NCI-H1694 treated with DMSO at 0.1 percent for 48 hours (cell line): ENCODE data around the gene EGR2.

ENCODE experiments used
- DNase-seq: peaks from one replicate; lab custom pipeline; 2025; lab: John Stamatoyannopoulos, UW

The EGR2 gene

DNA sequence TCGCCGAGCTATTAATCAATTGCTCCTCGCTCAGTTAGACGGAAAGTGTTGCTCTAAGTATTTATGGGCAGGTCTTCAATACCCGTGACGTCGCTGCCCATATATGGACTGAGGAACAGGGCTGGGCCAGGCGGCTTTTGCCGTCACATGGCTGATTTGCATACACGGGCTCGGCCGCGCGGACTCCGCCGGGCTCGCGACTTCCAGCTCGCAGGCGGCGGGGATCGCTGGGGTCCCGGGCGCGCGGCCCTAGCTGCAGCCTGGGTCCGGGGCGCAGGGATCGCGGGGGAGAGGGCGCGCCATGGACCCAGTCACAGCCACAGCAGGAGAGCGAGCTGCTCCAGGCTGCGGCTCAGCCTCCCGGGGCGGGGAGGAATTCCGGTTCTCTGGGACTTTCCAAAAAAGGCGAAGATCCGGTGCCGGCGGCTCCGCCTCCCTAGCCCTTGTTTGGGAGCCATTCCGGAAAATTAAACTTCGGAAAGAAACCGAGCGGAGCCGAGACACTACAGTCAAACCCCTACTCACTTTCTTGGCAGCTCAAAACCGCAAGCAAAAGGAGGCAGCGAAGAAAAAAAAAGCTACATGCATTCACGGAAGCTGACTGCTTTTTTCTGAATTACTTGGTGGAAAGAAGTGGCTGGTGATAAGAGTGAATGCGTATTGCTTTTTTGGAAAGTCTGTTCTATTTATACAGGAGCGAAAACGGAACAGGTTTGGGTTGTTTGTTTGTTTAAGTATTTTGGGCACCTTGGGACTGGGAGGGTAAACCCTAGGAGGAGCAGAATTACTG lies at the start of gene EGR2:
Gene EGR2 (minus strand): TSS at position 36 of the 790 bp plus-strand sequence. CDS start 337 bp downstream, outside the sequence.
- DNase-seq = peak; percentile 63

DNA sequence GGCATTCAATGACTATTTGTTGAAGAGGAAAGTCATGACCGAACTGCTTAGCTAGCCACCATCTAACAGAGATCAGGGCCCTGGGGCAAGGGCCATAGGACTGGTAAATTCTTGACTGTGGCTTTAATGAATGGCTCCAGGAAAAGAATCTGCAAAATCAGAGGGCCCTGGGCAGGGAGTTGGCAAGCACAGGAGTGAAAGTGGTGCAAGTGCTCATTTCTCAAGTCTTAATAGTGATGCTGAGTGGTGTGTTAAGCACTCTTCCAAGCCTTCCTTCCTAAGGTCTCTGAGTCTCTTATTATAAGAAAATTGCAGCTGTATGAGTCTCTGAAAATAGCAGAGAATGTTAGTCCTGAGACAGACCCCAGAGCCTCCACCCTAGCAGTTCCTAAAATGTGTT lies 46.3 kb upstream of the EGR2 start:
- no peak for DNase-seq

DNA sequence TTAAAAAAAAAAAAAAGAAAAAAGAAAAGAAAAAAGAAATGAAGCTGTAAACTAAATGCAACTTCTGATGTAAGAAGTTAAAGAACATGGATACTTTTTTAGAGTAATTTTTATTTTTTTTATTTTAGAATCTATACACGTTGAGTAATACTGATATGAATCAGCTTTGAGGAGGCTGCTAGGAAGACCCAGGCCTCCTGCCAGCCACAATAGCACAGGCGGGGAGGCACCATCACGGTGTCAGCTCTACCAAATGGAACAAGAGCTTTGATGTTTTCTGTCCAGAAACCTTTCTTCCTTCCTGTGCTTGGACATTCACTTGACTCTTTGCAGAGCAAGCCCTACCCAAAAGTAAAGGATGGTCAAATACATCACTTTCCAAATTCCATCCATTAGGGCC lies 45.3 kb upstream of the EGR2 start:
- DNase-seq = no peak

DNA sequence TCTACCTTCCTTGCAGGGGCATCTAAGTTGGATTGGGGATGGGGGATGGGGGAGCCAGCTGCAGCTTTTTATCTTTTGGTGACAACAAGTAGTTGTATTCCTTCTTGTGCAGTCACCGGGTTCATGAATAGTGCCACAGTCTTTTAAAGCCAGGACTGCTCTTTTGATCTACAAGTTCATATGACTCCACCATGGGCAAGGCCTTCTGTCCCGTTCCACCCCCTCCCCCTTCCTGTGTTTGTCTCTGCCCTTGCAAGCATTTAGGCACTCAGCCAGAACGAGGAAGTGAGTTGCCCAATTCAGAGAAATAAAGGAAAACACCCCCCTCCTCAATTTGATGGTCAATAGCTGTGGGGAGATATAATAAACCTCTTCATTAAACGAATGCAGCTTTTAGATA lies 44.8 kb upstream of the EGR2 start:
- DNase-seq = no peak

DNA sequence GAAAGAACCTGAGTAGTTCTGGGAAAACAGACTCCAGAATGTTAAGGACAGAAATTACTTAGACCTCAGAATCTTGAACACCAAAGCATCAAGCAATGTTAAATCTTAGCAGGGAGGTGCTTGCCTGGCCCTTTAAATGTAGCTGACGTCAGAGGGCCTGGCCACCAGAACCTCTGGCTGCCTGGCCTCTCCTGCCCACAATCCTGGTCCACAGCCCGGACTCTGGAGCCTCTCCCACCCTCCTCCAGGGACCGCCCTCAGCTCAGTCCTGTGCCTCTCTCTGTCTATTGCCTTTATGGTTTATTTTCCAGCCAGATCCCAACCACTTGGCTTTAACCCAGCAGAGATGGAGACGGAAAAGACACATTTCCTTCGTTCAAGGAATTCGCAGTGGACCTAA lies 42.2 kb upstream of the EGR2 start:
- DNase-seq = no peak

DNA sequence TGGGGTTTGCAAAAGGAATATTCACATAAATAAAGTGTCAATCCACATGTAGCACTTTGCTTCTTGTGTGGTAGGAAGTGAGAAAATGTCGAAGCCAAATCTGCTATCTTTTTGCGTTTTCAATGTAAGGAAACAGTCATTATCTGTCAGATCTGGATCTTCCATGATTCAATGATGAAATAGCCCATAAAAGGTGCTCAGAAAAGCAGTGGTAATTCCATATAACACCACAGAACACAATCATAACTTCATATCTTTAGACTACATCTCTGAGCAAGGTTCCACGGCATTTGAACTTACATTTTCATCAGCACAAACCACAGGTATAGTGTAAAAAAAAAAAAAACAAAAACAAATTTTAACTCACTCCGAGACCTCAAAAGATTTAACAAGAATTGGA lies 39.9 kb upstream of the EGR2 start:
- no peak for DNase-seq

DNA sequence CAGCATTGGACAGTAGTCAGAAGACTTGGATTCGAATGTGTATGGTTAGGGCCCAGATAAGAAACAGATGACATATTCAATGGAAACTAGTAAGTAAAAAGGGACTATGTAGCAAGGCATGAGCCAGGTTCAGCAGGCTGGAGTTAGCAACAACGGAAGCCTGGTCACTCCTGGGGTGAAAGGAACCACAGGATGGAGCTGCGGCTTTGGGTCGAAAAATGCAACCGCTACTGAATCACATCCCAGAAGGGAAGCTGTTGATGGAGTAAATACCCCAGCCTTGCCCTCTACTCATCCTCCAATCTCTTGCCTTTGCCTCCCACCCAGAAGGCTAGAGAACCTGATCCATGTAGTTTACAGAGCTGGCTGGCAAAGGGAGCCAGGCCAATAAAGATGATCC lies 37.5 kb upstream of the EGR2 start:
- DNase-seq = no peak

DNA sequence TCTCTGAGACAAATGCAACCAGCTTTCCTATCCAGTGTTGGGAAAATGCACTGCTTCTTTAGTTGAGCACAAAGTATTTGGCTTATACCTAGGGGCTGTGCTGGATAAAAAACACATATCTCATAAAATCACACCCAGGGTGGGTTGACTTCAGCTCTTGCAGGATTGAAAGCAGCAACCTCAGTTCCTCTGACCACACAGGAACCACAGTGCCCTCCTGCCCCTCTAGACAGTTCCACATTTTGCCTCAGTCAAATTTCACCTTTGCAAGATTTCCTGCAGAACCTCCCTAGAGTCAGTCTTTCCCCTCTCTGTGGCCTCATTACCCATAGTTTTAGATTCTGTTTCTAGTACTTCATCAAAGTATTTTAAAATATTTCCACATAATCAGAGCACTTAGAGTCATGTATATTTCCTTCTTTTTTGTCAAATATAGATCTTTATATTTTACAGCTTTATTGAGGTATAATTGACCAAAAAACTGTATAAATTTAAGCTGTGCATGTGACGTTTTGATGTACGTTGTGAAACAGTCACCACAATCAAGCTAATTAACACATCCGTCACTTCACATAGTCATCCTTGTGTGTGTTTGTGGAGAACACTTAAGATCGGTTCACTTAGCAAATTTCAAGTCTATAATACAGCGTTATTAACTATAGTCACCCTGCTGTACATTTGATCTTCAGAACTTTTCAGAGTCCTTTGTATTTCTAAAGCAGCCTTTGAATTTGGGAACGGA lies 37.0 kb upstream of the EGR2 start:
- DNase-seq = no peak

DNA sequence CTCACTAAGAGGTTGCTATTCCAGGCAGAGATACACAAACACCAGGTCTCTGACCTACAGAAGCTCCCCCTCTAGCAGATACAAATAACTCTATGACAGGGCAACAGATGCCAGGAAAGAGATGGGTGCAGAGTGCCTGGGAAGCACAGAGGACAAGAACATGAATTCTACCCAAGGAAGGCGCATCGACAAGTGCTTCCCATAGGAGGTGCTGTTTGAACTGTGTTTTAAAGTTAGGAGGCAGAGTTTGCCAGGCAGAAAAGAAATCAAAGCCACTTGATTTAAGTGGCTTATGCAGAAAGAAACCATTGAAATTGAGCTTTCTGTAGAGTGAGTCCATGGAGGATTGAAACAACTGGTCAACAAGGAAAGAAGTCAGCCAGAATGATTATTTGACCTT lies 35.3 kb upstream of the EGR2 start:
- DNase-seq = no peak

DNA sequence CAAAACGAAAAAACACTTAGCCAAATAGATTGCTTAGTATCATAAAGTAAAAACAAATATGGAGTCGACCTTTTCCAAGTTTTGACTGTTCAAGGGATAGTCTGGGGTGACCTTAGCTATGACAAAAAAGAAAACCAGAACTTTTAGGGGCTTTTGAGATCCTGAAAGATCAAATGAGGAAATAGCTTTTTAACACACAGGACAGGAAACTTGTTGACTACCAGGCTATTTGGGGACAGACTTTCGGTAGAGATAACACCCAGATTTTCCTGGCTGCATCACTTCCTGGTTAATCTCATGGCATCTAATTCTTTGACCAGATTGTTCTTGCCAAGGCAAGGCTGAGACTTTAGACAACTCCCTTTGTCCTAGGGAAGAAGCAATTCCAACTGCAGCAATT lies 34.5 kb upstream of the EGR2 start:
- no peak for DNase-seq

DNA sequence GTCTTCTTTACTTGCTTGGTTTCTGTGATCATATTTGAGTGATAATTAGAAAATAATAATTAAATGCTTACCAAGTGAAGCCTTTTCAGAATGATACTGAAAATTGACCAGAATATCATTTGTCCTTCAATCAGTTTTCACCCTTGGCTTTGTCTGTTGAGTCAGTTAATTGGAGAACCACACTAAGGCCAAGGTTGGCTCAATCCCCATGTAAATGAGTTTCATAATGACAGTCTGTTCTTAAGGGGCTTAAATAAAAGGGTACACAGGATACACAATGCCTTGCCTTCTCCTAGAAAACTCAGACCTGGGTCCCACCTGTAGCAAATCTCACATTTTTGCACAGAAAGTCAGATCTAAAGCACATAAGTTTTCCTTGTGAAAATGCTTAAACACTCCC lies 31.3 kb upstream of the EGR2 start:
- no peak for DNase-seq

DNA sequence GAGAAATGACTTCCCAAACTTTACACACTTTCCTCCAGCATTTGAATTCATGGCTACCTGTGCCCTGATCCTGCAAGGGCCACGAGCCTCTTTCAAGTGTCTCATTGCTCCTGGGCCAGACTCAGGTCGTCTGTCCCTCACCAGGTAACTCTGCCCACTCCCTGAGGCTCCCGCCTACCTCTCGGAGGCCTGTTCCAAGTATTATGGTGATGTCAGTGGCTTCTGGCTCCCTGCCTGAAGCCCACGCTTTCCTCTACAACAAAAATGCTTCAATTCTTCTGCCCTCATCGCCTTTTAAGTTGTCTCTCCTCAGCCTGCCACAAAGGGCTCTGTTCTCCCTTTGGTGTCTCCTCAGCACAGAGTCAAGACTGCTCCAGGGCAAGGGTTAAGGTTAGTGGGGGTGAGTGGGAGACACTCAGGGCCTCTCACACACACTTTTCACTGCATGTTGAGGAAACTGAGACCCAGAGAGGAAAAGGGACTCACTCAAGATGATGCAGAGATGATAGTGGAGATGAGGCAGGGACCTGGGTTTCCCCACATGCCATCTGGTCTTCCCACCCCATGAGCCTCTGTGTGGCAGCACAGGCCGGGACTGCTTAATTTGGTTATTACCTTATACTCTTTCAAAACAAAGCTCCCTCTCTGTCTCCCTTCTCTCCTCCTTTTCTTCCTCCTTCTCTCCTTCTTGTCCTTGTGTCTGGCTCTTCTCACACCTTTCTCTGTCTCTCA lies 28.3 kb upstream of the EGR2 start:
- DNase-seq = no peak

DNA sequence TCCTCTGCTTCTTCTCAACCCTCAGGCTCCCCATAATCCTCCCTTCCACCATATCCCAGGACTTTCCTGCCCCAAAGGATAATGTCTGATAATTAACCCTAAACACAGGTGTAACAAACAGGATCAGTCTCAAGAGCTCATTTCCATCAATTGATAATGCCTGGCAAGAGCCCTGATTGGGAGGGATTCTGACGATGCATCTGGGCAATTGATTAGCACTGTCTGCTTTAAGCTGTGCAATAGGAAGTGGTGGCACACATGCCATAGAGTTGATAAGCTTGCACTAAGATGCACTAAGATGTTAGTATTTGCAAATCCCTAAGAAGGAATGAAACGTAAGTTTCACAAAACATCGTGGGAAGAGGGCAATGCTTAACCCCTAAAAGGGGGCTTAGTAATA lies 27.4 kb upstream of the EGR2 start:
- no peak for DNase-seq

DNA sequence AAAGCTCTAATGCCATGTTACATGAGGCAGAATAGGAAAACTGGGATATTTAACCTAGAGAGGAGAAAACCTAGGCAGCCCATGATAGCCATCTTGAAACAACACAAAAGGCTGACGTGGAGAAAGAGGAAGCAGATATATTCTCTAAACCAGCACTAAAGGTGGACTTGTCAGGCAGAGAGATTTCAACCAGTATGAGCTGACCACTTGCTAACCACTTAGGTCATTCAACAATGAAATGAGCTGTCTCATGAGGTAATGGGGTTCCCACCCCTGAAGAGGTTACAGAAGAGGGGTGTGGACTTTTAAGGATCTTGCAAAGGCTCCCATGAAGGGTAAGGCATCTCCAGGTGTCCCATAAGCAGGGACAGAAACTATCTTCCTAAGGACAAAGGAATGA lies 26.8 kb upstream of the EGR2 start:
- DNase-seq = no peak

DNA sequence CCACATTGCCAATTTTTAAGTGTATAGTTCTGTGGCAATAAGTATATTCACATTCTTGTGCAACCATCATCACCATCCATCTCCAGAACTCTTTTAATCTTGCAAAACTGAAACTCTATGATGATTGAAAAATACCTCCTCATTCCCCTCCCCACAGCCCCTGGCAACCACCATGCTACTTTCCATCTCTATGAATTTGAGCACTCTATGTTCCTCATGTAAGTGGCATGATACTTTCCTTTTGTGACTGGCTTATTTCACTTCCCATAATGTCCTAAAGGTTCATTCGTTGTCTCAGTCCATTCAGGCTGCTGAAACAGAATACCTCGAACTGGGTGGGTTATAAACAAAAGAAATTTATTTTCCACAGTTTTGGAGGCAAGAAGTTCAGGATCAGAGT lies 23.4 kb upstream of the EGR2 start:
- no peak for DNase-seq

DNA sequence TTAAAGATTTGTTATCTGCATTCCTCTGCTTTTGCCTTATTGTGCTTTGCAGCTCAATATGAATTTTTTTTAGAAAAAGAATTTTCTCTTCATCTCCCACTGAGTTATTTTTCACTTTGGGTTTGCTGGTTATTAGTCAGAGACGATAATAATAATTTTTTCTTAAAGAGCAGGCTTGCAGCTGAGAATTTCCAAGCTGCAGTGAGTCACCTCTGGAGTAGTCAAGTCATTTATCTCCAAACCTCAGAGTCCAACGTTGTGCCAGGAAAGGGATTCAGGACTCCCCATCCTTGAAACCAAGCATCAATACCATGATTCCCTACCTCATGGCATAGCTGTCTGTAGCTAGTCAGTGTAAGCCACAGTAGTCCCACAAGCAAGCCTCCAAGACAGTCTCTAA lies 15.2 kb upstream of the EGR2 start:
- DNase-seq = no peak

DNA sequence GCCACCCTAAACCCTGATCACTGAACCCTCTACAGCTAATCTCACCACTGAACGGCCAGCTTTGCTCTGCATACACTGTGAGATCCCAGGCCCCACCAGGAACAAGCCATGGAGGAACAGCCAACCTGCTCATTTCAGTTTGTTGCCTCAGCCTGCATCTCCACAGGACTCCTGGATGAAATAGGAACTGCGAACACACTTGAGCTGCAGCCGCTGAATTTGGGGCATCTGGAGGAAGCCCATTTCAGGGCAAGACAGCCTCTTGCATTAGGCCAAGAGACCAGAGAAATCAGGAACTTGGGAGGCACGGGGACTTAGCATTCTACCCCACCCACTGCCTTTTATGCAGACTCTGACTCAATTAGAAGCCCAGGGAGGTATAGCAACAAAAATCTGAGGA lies 14.5 kb upstream of the EGR2 start:
- no peak for DNase-seq

DNA sequence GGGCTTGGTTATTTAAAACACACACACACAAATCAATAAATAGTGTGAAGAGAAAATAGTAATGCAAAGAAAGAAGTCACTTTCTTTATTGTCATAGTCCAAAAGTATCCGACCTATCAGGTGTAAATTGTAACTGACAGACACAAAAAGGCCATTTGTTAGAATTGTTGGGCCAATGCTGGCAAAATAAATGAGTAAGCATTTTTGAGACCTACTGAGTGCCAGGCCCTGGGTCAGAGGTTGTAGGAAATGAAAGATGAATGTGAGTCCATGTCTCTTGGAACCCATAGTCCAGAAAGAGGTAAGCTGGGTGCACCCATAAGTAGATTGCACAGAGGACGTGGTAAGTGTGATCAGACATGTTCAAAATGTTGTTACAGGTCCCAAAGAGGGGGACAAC lies 13.5 kb upstream of the EGR2 start:
- DNase-seq = no peak

DNA sequence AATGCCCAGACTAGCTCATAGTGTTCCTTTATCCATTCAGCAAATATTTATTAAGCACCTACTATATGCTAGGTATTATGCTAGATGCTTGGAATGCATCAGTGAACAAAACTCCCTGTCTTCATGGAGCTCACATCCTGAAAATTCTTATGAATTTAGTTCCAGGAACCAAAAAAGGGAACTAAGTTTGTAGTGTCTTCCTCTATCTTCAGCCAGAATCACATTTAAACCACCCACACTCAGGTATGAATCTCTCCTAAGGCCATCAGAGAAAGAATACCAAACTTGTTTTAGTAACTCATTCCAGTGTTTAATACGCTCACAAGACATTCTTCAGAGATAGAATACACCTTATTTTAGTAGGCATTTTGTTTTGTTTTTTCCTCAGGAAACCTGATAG lies 10.1 kb upstream of the EGR2 start:
- no peak for DNase-seq

DNA sequence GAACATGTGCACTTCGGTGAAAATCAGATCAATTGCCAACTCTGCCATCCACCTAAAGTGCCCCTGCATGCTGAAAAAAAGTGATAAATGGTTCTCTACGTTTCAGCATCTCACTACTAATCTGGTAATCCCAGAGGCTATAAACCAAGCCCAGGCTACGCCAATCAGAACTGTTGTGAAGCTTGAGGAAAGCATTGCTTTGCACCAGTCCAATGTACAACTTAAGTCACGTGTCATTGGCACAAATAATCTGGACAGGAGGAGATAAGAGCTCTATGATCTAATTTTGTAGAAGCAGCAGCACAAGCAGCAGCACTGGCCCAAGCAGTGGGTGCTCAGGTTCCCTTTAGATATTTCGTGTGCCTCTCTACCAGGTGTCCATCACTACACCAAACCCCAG lies 4.4 kb upstream of the EGR2 start:
- DNase-seq = no peak

DNA sequence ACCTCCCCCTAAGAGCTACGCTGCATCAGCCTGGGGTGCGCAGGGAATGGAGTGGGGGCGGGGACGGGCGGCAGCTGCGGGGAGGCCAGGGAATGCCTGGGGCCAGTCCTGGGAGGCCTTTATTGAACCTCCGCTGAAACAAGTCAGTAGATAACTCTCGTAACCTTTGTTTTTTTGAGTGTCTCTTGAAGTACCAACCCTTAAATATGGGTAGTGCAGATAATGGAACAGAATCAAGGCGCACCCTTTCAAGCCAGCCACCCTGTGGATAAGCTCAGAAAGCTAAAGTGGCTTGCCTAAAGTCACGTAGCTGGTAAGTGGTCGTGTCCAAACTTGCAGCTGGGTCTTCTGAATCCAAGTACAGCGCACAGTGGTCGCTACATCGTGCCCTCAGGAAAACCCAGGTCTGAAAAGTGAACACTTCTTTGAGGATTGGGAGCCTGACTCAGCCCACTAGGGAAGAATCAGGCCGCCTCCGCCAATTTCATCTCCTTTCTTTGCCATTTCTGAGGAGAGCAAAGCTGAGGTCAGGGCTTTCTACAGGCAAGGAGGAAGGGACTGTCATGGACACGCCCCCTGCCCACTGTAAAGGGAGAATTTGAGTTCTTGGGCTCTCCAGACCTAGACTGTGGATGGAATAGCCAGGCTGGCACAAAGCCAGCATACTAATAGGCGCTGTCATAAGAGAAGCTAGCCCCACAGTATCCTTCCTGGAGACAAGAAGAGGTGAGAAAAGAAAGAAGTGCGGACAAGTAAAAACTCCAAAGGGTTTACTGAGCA lies 3.2 kb upstream of the EGR2 start:
- no peak for DNase-seq

DNA sequence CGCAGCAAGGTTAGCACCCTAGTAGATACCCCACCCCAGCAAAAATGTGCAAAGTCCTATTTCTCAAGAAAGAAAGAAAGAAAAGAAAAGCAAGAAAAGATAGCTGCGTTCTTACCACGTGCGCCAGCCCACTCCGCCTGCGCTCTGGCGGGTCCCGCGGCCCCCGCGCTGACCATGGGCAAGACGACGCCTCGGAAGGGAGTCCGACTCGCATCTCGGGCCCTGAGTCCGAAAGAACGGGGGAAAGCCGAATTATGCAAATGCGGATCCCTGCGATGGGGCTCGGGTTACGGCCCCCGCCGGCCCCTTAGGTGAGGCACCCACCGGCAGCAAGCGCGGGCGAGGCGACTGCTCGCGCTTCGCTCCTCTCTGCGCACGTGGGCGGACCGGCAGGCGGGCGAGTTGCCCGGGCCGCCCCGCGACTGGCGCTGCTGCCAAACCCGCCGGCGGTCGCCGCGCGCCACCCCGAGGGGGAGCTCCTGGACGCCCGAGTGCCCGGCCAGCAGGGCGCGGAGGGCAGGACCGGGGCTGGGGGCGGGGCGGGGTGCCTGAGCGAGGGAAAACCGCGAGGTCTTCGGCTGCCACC lies 2.4 kb upstream of the EGR2 start:
- no peak for DNase-seq
